ENCODE measurements around the gene KLHDC7B. TPM values are rescaled to one million over a fixed set of nuclear protein-coding genes. Genes with fewer than 3 reads are reported as not detected.
A peak's percentile ranks its signal among the peaks of the same experiment; 100 is the strongest.

Gene KLHDC7B
- total and polyA plus RNA-seq, 10 of the 15 experiments (the other 5 are each of a cell fraction or from before 2014, with no cell fraction given), result 0.05 to 2.2 (median 0.93) TPM; not detected in 2

DNA sequence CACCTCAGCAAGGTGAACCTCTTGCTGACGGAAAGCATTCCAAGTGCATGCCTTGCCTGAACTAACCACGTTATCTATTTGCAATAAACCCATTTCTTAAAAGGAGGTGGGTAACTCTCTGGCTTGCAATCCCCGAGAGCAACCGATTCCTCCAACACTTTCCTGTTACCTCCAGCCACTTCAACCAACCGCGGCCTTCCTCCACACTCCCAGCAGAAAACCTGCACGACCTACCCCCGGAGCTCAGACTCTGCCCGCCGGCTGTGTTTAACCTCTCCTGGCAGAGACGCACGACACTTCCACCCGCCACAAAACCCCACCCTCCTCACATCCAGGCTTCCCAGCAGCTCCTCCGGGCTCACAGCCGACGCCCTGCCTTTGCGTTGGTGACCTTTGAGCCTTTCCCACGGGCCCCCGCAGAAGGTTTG lies 21.0 kb upstream of the KLHDC7B start:
- 1% methylated on average over 19 of the region's 19 CpGs for WGBS (ENCODE audit: insufficient coverage, insufficient replicate concordance, low lambda C conversion rate, missing lambda C conversion rate)
- no peak for FAIRE-seq
- intact Hi-C loops (cut with micrococcal nuclease; ENCODE audit: unreplicated experiment) (loop anchor here (5.0 kb wide), 2 partner anchors 38 to 58 kb away; partner anchors contain the start of genes CHKB and SYCE3), in situ Hi-C loops (cut with MboI) (loop anchor here (5.0 kb wide), 1 partner anchor 98 kb away; no protein-coding TSS in a partner anchor)
- Histone ChIP-seq H2AFZ (ENCODE audit: control insufficient read depth, low read depth, low read length) (no peak overlapping the region), H4K20me1 (ENCODE audit: control insufficient read depth, insufficient read depth) (no peaks in the 10 kb centered on the region), H3K4me2 (ENCODE audit: control insufficient read depth, insufficient read depth) (peak overlapping the region; percentile 97), H3K4me1 (ENCODE audit: control insufficient read depth, insufficient read depth, low read length) (peaks cover 16% of the 10 kb centered on the region), H3K27ac (ENCODE audit: control insufficient read depth, insufficient read depth) (peak overlapping the region; percentile 94), H3K4me3 (peak overlapping the region; percentile 74), H3K36me3 (ENCODE audit: control insufficient read depth in 2 of 2, insufficient read depth in 2 of 2, low read length in 1 of 2) (peaks cover 5 to 31% of the 10 kb centered on the region in 2 experiments; a peak in 3 of 4 replicates), H3K9me3 (replicated peaks; ENCODE audit: control insufficient read depth, insufficient read depth, low read length) (no peaks in the 10 kb centered on the region), H3K27me3 (replicated peaks in 1 of 2; ENCODE audit: control insufficient read depth in 2 of 2, insufficient read depth in 2 of 2, low read length in 1 of 2) (no peaks in the 10 kb centered on the region), H3K79me2 (ENCODE audit: control insufficient read depth, insufficient read depth, low read length) (peaks cover 46% of the 10 kb centered on the region), H3K9ac (ENCODE audit: control insufficient read depth, insufficient read depth, low read length) (peak overlapping the region; percentile 94)
- RAD21 ChIA-PET (ENCODE audit: unreplicated experiment), result interaction anchor here (0.8 to 6.3 kb wide), 10 partner anchors 11 to 126 kb away, joined by 3 to 106 read pairs (median 12); partner anchors contain the start of genes LMF2, NCAPH2 and SYCE3
- no peak for ATAC-seq
- DNase-seq (ENCODE audit: low read depth, low spot score), result no peak
- no TSS peak for BruUV-seq (replicated peaks)
- POLR2A ChIA-PET, result interaction anchor here (0.5 to 6.5 kb wide), 11 partner anchors 9 to 210 kb away, joined by 3 to 232 read pairs (median 10); partner anchors contain the start of genes KLHDC7B, LMF2, NCAPH2 and SYCE3
- SMC1A ChIA-PET (ENCODE audit: uncharacterized antibody, unreplicated experiment), result interaction anchor here (0.7 to 5.8 kb wide), 9 partner anchors 11 to 96 kb away, joined by 3 to 58 read pairs (median 8); partner anchors contain the start of genes CHKB, LMF2, NCAPH2 and SYCE3
- CTCF ChIA-PET, result interaction anchor here (0.8 to 3.5 kb wide), 14 partner anchors 10 to 184 kb away, joined by 3 to 38 read pairs (median 8); partner anchors contain the start of genes LMF2, NCAPH2 and SYCE3
- TF ChIP-seq FOXK2 (IDR thresholded peaks at IDR 0.05) (no peak), RFX5 (IDR thresholded peaks at IDR 0.05; ENCODE audit: low read depth, low read length) (no peak), CBX5 (IDR thresholded peaks at IDR 0.05; ENCODE audit: low read depth) (no peak), MTA2 (IDR thresholded peaks at IDR 0.05; ENCODE audit: low read depth) (no peak), POLR2AphosphoS5 (IDR thresholded peaks at IDR 0.05; ENCODE audit: low read length) (peak; percentile 3; the same call in 1 of the 2 replicates), MLLT1 (IDR thresholded peaks at IDR 0.05) (no peak), ZBTB11 (CRISPR knock-in tag; IDR thresholded peaks at IDR 0.05) (no peak), SUZ12 (IDR thresholded peaks at IDR 0.05; ENCODE audit: unreplicated experiment) (no peak), ZNF217 (IDR thresholded peaks at IDR 0.05) (no peak), JUND (IDR thresholded peaks at IDR 0.05; ENCODE audit: low read depth, low read length) (no peak), CTCF (IDR thresholded peaks at IDR 0.05 in 2 of 3, conservative IDR thresholded peaks at IDR 0.05 in 1 of 3; ENCODE audit: control insufficient read depth in 2 of 3, extremely low read depth in 1 of 3, insufficient read depth in 1 of 3, low read depth in 3 of 3, low read length in 3 of 3) (no peak)
- TF ChIP-seq, protein P1, sequence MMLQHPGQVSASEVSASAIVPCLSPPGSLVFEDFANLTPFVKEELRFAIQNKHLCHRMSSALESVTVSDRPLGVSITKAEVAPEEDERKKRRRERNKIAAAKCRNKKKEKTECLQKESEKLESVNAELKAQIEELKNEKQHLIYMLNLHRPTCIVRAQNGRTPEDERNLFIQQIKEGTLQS (IDR thresholded peaks at IDR 0.05; ENCODE audit: borderline replicate concordance, extremely low read depth, low read depth, low read length), result no peak
- TF ChIP-seq, protein P2, sequence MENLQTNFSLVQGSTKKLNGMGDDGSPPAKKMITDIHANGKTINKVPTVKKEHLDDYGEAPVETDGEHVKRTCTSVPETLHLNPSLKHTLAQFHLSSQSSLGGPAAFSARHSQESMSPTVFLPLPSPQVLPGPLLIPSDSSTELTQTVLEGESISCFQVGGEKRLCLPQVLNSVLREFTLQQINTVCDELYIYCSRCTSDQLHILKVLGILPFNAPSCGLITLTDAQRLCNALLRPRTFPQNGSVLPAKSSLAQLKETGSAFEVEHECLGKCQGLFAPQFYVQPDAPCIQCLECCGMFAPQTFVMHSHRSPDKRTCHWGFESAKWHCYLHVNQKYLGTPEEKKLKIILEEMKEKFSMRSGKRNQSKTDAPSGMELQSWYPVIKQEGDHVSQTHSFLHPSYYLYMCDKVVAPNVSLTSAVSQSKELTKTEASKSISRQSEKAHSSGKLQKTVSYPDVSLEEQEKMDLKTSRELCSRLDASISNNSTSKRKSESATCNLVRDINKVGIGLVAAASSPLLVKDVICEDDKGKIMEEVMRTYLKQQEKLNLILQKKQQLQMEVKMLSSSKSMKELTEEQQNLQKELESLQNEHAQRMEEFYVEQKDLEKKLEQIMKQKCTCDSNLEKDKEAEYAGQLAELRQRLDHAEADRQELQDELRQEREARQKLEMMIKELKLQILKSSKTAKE (IDR thresholded peaks at IDR 0.05; ENCODE audit: low read depth, poor library complexity, severe bottlenecking), result no peak

Data from GM12878 (cell line).